GM23248 (cell line): ENCODE data around the gene CTNNA3. TPM values are rescaled to one million over a fixed set of nuclear protein-coding genes. Genes with fewer than 3 reads are reported as not detected.

ENCODE experiments used
- DNase-seq: peaks from one replicate; pipeline ENCODE4 v3.0.0-alpha.2; 2015
- H2AFZ ChIP-seq: fragments of 200-600 bp; sonication (generic); 2 replicates; pipeline ENCODE4 v1.6.1; 2016; ENCODE audit warnings: antibody characterized with exemption
- H3F3A ChIP-seq: fragments of 200-600 bp; sonication (generic); 2 replicates; pipeline ENCODE4 v1.6.1; 2016; ENCODE audit warnings: mild to moderate bottlenecking, antibody characterized with exemption, mixed run types; ENCODE audit not compliant: insufficient read depth
- H3K27ac ChIP-seq: fragments of 200-600 bp; sonication (generic); 2 replicates; pipeline ENCODE4 v1.5.1; 2016; ENCODE audit warnings: mild to moderate bottlenecking
- H3K27me3 ChIP-seq: fragments of 200-600 bp; sonication (generic); replicated peaks from 2 replicates; pipeline ENCODE4 v1.6.1; 2016; ENCODE audit warnings: mild to moderate bottlenecking; ENCODE audit not compliant: insufficient read depth
- H3K36me3 ChIP-seq: fragments of 200-600 bp; sonication (generic); 2 replicates; pipeline ENCODE4 v1.6.1; 2016; ENCODE audit warnings: low read depth, mild to moderate bottlenecking
- H3K4me1 ChIP-seq: fragments of 200-600 bp; sonication (generic); 2 replicates; pipeline ENCODE4 v1.6.1; 2016; ENCODE audit warnings: mild to moderate bottlenecking; ENCODE audit not compliant: insufficient read depth
- H3K4me2 ChIP-seq: fragments of 200-600 bp; sonication (generic); one replicate; pipeline ENCODE4 v1.6.1; 2016; ENCODE audit warnings: mild to moderate bottlenecking; ENCODE audit not compliant: unreplicated experiment
- H3K4me3 ChIP-seq: fragments of 200-600 bp; sonication (generic); 2 replicates; pipeline ENCODE4 v1.5.1; 2016; ENCODE audit warnings: mild to moderate bottlenecking
- H3K79me2 ChIP-seq: fragments of 200-600 bp; sonication (generic); 2 replicates; pipeline ENCODE4 v1.6.1; 2016; ENCODE audit warnings: mild to moderate bottlenecking; ENCODE audit not compliant: insufficient read depth
- H3K9ac ChIP-seq: fragments of 200-600 bp; sonication (generic); 2 replicates; pipeline ENCODE4 v1.6.1; 2016; ENCODE audit warnings: mild to moderate bottlenecking
- H3K9me2 ChIP-seq: fragments of 200-600 bp; sonication (generic); 2 replicates; pipeline ENCODE4 v1.6.1; 2016; ENCODE audit warnings: mixed run types, mild to moderate bottlenecking, moderate library complexity; ENCODE audit not compliant: insufficient read depth
- H3K9me3 ChIP-seq: fragments of 200-600 bp; sonication (generic); one replicate; pipeline ENCODE4 v1.6.1; 2017; ENCODE audit warnings: low read depth
- H4K20me1 ChIP-seq: fragments of 200-600 bp; sonication (generic); 2 replicates; pipeline ENCODE4 v1.6.0; 2016; ENCODE audit not compliant: insufficient read depth
- EZH2 ChIP-seq: fragments of 200-600 bp; sonication (generic); IDR thresholded peaks from 2 replicates; pipeline ENCODE4 v1.6.1; 2018; ENCODE audit warnings: antibody characterized with exemption, mild to moderate bottlenecking; ENCODE audit not compliant: insufficient read depth, poor library complexity, severe bottlenecking
- EZH2phosphoT487 ChIP-seq: fragments of 200-600 bp; sonication (generic); IDR thresholded peaks from 2 replicates; pipeline ENCODE4 v1.6.1; 2018; ENCODE audit warnings: antibody characterized with exemption, moderate library complexity, mild to moderate bottlenecking, low read depth; ENCODE audit not compliant: insufficient read depth
- WGBS, 2 experiments: methylation state at CpG; one replicate each; pipeline ENCODE4 v1.1.6; 2015 to 2017; ENCODE audit warnings: low lambda C conversion rate in 2 of 2, low coverage in 1 of 2; ENCODE audit errors: missing lambda C conversion rate in 2 of 2; 5-methylcytosine and 5-hydroxymethylcytosine counted together
- in situ Hi-C: fragments of 300-500 bp; cut with MboI; formaldehyde crosslinking; loops from 2 replicates; pipeline ENCODE4 v1.15.0; 2020
- polyA plus RNA-seq: library from polyadenylated mRNA; unstranded; fragments of >200 nt; fragmentation: Nextera tagmentation; extraction: Ambion mirVana; gene quantifications from 2 replicates; pipeline ENCODE4 v1.2.1, GENCODE V29; 2016
- total RNA-seq: library from RNA; depleted of rRNA; stranded (reverse); fragments of >200 nt; shearing (Covaris generic); gene quantifications from 2 replicates; pipeline ENCODE4 v1.2.3, GENCODE V29; 2014

The CTNNA3 gene
- total and polyA plus RNA-seq, 2 experiments from 2014 or later = not detected

DNA sequence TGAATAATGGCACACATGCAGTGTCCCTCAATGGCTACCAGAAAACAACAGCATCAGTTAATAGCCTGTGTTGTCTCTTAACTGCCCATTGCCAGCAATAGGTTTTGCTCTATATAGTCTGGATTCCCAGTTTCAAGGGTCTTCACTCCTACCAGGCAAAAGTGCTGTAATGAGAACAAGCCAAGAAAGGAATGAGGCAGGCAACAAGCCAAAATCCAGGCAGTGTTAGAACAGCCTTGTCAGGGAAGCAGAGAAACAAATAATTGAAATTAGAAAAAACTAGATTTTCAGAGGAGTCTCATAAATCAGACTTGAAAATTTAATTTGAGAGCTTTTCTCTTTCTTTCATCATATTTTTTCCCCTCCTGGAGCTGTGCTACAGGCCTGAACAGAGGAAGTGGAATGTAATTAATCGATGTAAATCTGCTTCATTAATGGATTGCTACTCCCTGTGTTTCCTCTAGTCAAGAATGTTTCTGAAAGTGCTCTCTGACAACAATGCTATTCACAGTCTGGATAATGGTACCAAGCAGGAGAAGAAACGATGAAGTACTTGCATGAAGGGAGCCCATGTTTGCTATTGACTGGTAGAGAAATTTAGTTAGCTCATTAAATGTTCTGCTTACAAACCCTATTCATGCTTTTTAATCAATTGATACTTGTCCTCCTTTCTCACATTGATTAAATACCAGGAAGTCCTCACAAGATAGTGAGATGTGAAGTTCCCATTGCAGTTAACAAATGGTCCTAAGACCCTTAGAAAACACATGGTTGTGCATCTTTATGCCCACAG, 972.2 kb downstream of the CTNNA3 start:
- in situ Hi-C loops = no loop called here

DNA sequence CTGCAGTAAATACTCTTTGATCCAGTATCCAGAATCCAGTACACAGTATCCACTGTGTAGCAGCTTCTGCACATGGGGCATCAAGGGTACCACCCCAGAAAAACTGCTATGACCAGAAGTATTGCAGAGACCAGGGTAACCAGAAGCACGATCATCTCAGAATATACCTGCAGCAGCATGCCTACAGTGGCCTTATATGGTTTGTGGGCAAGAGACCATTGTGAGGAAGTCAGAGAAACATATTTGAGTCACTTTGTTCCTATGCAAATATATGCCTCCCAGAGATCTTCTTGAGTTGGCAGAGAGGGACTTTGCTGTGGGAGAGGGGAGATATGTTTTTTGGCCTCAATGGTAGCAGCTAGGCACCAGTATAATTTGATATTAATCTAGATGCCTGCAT, 976.5 kb downstream of the CTNNA3 start:
- H3K27ac ChIP-seq = no peak overlapping the region
- DNase-seq = no peak
- H3K9me2 ChIP-seq = no peaks in the 10 kb centered on the region
- H3K9me3 ChIP-seq = no peaks in the 10 kb centered on the region
- H2AFZ ChIP-seq = no peak overlapping the region
- H3K79me2 ChIP-seq = no peaks in the 10 kb centered on the region
- H3K27me3 ChIP-seq = no peaks in the 10 kb centered on the region
- H3K9ac ChIP-seq = no peak overlapping the region
- H3K4me3 ChIP-seq = no peak overlapping the region
- 0% methylated on average over 1 of the region's 1 CpG for WGBS, 2 experiments
- no peaks in the 10 kb centered on the region for H3K4me1 ChIP-seq
- H3F3A ChIP-seq = no peaks in the 10 kb centered on the region
- TF ChIP-seq EZH2 (no peak), EZH2phosphoT487 (no peak)
- no peaks in the 10 kb centered on the region for H3K36me3 ChIP-seq
- in situ Hi-C loops = no loop called here
- no peak overlapping the region for H3K4me2 ChIP-seq
- no peaks in the 10 kb centered on the region for H4K20me1 ChIP-seq

More for the DNA sequence above, 972.2 kb downstream of the CTNNA3 start:
- Histone ChIP-seq H3K9ac (no peak overlapping the region), H3F3A (no peaks in the 10 kb centered on the region), H3K4me3 (no peak overlapping the region), H2AFZ (no peak overlapping the region), H3K79me2 (no peaks in the 10 kb centered on the region), H3K4me2 (no peak overlapping the region), H3K4me1 (no peaks in the 10 kb centered on the region), H4K20me1 (no peaks in the 10 kb centered on the region), H3K9me3 (no peaks in the 10 kb centered on the region), H3K27ac (no peak overlapping the region), H3K36me3 (no peaks in the 10 kb centered on the region), H3K9me2 (no peaks in the 10 kb centered on the region), H3K27me3 (no peaks in the 10 kb centered on the region)
- DNase-seq = no peak
- WGBS, 2 experiments = 2 to 4% methylated on average over 2 of the region's 2 CpGs
- TF ChIP-seq EZH2 = no peak
- TF ChIP-seq EZH2phosphoT487 = no peak

DNA sequence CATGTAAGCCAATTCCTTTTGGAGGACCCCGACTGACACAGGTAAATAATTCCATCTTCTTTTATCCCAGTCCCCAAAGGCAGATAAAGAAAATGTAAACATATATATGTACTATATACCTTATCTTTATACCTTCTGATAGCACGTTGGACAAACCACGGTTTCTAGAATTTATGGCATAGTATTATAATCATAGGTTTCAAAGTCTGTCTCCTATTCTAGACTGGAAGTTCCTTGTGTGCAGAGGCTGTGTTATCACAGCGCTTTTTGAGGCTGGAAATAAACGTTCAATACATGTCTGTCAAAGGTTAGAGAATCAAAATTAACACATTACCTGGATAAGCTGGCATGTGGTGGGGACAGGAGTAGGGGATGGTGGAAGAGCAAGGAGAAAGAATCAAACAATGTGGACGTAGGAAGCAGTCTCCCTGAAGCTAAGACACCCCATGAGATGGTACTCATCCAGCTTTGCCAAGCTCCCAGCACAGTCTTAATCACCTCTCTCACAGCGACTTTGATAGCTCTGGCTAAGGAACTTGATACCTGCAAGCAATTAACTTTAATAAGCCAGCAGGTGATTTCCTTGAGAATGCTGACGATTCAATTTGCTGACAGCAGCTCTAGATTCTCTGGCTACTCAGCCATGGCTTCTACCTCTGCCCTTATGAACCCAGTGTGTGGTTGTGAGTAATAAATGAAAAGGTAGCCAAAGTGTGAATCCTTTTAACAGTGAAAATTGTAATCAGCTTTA, 978.6 kb downstream of the CTNNA3 start:
- H3K4me2 ChIP-seq = no peak overlapping the region
- no peak for DNase-seq
- in situ Hi-C loops = no loop called here
- H3K36me3 ChIP-seq = no peaks in the 10 kb centered on the region
- no peaks in the 10 kb centered on the region for H3K9me2 ChIP-seq
- TF ChIP-seq EZH2 = no peak
- no peaks in the 10 kb centered on the region for H3K4me1 ChIP-seq
- H3K4me3 ChIP-seq = no peak overlapping the region
- no peak overlapping the region for H3K9ac ChIP-seq
- H3K27me3 ChIP-seq = no peaks in the 10 kb centered on the region
- H3K79me2 ChIP-seq = no peaks in the 10 kb centered on the region
- no peaks in the 10 kb centered on the region for H4K20me1 ChIP-seq
- H3K9me3 ChIP-seq = no peaks in the 10 kb centered on the region
- H3F3A ChIP-seq = no peaks in the 10 kb centered on the region
- no peak overlapping the region for H3K27ac ChIP-seq
- 23 to 24% methylated on average over 8 of the region's 8 CpGs for WGBS, 2 experiments
- H2AFZ ChIP-seq = no peak overlapping the region

DNA sequence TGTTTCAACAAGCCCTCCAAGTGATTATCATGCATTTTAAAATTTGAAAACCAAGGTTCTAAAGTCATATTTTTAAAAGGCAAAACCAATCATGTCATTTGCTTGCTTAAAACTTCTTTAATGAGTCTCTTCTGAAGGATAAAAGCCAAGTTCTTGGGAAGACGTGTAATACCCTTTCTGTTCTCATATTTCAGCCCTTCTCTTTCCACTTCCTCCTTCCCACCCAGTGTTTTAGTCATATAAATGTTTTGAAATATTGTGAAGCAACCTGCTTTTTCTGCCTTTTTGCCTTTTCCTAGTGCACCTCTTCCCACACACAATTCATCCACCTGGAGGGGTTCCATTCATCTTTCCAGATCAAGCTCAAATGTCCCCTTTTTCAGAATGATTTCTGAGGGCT, 981.3 kb downstream of the CTNNA3 start:
- Histone ChIP-seq H3K27me3 (no peaks in the 10 kb centered on the region), H3K4me1 (no peaks in the 10 kb centered on the region), H3K36me3 (no peaks in the 10 kb centered on the region), H3K9me2 (no peaks in the 10 kb centered on the region), H3K27ac (no peak overlapping the region), H2AFZ (no peak overlapping the region), H3F3A (no peaks in the 10 kb centered on the region), H3K4me2 (no peak overlapping the region), H4K20me1 (no peaks in the 10 kb centered on the region), H3K4me3 (no peak overlapping the region), H3K9ac (no peak overlapping the region), H3K9me3 (no peaks in the 10 kb centered on the region), H3K79me2 (no peaks in the 10 kb centered on the region)
- in situ Hi-C loops = no loop called here
- no peak for TF ChIP-seq EZH2
- DNase-seq = no peak
- WGBS, 2 experiments = 0 to 6% methylated on average over 1 of the region's 1 CpG
